HFFc6 (cell line): Measurements from ENCODE around the gene MAN1A1. TPM values are rescaled to one million over a fixed set of nuclear protein-coding genes. Genes with fewer than 3 reads are reported as not detected.

ENCODE experiments used
- DNase-seq: peaks from one replicate; pipeline ENCODE4 v3.0.0-alpha.2; 2018
- H3K27ac Mint-ChIP-seq: 2 replicates; pipeline ENCODE4 v1.8.0; 2020; ENCODE audit warnings: mild to moderate bottlenecking, mixed read lengths
- H3K27me3 Mint-ChIP-seq: 2 replicates; pipeline ENCODE4 v1.8.0; 2021; ENCODE audit warnings: mild to moderate bottlenecking, moderate library complexity, mixed read lengths; ENCODE audit not compliant: insufficient read depth
- H3K36me3 Mint-ChIP-seq: 2 replicates; pipeline ENCODE4 v1.8.0; 2021; ENCODE audit warnings: low read depth, mixed read lengths
- H3K4me1 Mint-ChIP-seq: 2 replicates; pipeline ENCODE4 v1.8.0; 2020; ENCODE audit warnings: low read depth, mixed read lengths
- H3K4me3 Mint-ChIP-seq: 2 replicates; pipeline ENCODE4 v1.8.0; 2020; ENCODE audit warnings: mild to moderate bottlenecking, moderate library complexity, mixed read lengths
- H3K9me3 Mint-ChIP-seq: 2 replicates; pipeline ENCODE4 v1.8.0; 2020; ENCODE audit warnings: mild to moderate bottlenecking, mixed read lengths
- total RNA-seq, 6 experiments: library from RNA; stranded (reverse); fragmentation: NEBNext Ultra II Directional; extraction: Animal tissue kit (Norgen Biotek cat#: 25700); gene quantifications; 2 replicates in 1 of 6; 3 replicates in 5 of 6; pipeline ENCODE4 v1.2.3, GENCODE V29; 2021
- TF ChIP-seq, protein P1 (sequence below): fragments of 200-600 bp; sonication (generic); IDR thresholded peaks from 2 replicates; pipeline ENCODE4 v1.5.0; 2021; ENCODE audit warnings: antibody characterized with exemption, mild to moderate bottlenecking

MAN1A1 gene
- total RNA-seq, 6 experiments from 2014 or later, result 0.12 to 0.64 (median 0.16) TPM

GRCh38 chr6:119350202-119350951 is 816 bp upstream of the MAN1A1 start:
- H3K27ac Mint-ChIP-seq, result peak overlapping the region; percentile 19
- peak; percentile 21 for DNase-seq
- TF ChIP-seq, protein P1, sequence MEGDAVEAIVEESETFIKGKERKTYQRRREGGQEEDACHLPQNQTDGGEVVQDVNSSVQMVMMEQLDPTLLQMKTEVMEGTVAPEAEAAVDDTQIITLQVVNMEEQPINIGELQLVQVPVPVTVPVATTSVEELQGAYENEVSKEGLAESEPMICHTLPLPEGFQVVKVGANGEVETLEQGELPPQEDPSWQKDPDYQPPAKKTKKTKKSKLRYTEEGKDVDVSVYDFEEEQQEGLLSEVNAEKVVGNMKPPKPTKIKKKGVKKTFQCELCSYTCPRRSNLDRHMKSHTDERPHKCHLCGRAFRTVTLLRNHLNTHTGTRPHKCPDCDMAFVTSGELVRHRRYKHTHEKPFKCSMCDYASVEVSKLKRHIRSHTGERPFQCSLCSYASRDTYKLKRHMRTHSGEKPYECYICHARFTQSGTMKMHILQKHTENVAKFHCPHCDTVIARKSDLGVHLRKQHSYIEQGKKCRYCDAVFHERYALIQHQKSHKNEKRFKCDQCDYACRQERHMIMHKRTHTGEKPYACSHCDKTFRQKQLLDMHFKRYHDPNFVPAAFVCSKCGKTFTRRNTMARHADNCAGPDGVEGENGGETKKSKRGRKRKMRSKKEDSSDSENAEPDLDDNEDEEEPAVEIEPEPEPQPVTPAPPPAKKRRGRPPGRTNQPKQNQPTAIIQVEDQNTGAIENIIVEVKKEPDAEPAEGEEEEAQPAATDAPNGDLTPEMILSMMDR, result no peak
- peaks cover 16% of the 10 kb centered on the region for H3K27me3 Mint-ChIP-seq
- no peaks in the 10 kb centered on the region for H3K36me3 Mint-ChIP-seq
- peaks cover 13% of the 10 kb centered on the region for H3K4me1 Mint-ChIP-seq
- H3K4me3 Mint-ChIP-seq, result peak overlapping the region; percentile 87
- H3K9me3 Mint-ChIP-seq, result no peaks in the 10 kb centered on the region

GRCh38 chr6:119348748-119349360 is 707 bp downstream of the MAN1A1 start:
- no peak overlapping the region for H3K27ac Mint-ChIP-seq

DNA sequence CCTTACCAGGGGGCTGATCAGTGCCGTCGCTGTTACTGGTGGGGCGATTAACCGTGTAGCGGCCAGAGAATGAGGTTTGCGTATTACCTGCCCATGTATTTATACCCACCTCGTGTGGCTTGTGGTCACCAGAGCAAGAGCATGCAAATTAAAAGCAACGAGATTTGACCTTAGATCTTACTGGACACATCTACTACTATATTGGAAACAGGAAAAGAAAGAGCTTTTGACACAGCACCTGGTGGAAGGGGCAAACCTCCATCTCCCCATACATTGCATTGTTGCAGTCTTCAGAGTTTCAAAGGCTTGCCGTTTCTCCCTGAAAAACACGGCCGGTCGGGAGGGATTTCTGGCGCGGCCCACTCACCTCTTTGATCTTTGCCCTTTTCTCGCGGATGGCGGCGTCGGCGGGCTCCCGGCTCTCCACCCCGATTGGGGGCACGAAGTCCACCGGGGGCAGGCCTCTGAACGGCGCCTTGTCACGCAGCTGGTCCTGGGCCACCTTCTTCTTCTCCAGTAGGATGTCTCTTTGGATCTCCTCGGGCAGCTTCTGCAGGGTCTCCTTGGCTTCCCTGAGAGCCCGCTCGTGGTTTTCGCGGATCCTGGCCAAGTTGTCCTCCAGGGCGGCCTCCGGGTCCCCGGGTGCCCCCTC is 1.3 kb downstream of the MAN1A1 start:
- H3K9me3 Mint-ChIP-seq, result no peaks in the 10 kb centered on the region
- H3K27me3 Mint-ChIP-seq, result peaks cover 18% of the 10 kb centered on the region
- H3K4me3 Mint-ChIP-seq, result peak overlapping the region; percentile 29
- TF ChIP-seq, protein P1, result no peak
- no peak for DNase-seq
- no peaks in the 10 kb centered on the region for H3K36me3 Mint-ChIP-seq
- H3K4me1 Mint-ChIP-seq, result peaks cover 13% of the 10 kb centered on the region
- H3K27ac Mint-ChIP-seq, result no peak overlapping the region

More at GRCh38 chr6:119348748-119349360, 707 bp downstream of the MAN1A1 start:
- Mint-ChIP-seq H3K4me3 (peak overlapping the region; percentile 67), H3K36me3 (no peaks in the 10 kb centered on the region), H3K4me1 (peaks cover 13% of the 10 kb centered on the region), H3K27me3 (peaks cover 18% of the 10 kb centered on the region), H3K9me3 (no peaks in the 10 kb centered on the region)
- DNase-seq, result no peak
- TF ChIP-seq, protein P1, result no peak

DNA sequence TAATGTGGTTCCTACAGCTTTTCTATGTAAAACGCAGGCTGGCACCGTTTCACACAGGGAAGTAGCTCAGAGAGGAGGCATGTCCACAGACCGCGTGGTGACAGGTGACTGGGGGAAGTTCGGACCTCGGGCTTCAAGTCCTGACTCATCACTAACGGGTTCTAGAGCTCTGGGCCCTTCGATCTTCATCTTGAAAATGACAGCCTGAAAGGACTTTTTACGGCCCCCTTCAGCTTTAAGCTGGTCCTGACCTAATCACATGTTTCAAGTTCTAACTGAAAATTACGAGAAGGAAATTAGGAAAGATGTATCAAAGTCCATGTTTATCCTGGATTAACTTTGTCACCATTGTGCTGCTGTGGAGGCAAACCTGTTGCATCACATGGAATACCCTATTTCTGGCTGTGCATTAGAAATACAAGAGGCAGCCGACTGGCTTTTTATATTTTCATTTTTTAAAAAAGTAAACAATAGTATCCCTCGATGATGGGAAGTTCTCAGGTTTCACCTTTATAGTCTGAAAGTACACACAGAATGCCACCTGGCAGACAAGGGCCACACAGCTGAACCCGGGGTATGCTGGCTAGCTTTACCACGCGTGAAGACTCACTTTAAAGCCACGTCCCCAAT is 2.0 kb downstream of the MAN1A1 start:
- Mint-ChIP-seq H3K36me3 (no peaks in the 10 kb centered on the region), H3K4me1 (peaks cover 13% of the 10 kb centered on the region), H3K4me3 (peak overlapping the region; percentile 29), H3K9me3 (no peaks in the 10 kb centered on the region), H3K27ac (no peak overlapping the region), H3K27me3 (peaks cover 19% of the 10 kb centered on the region)
- TF ChIP-seq, protein P1, result no peak
- DNase-seq, result no peak

DNA sequence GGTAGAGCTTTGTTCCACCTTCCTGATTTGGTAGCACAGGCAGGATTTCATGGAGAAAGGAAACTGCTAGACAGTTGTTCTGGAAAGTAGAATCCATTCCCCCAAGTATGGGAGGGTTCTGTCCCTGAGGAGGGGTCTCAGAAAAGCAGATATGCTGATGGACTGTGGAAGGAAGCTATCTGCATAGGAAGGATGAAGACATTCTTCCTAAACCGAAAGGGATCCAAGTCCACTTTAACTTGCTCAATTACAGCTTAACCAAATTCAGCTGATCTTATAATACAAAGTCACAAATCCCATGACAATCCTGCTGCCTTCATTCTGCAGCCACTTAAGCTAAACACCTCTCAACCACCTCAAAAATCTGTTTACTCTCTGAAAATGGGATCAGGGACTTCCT is 2.6 kb downstream of the MAN1A1 start:
- DNase-seq, result no peak
- TF ChIP-seq, protein P1, result no peak
- Mint-ChIP-seq H3K9me3 (no peaks in the 10 kb centered on the region), H3K36me3 (no peaks in the 10 kb centered on the region), H3K4me3 (no peak overlapping the region), H3K27me3 (peaks cover 19% of the 10 kb centered on the region), H3K4me1 (peaks cover 13% of the 10 kb centered on the region), H3K27ac (no peak overlapping the region)
